IMR-90 (cell line): ENCODE results near the gene IFTAP.

Experiments used
- BHLHE40 ChIP-seq: fragments of 150-350 bp; IDR thresholded peaks from 2 replicates; pipeline ENCODE4 v1.6.1; 2016; ENCODE audit warnings: mild to moderate bottlenecking, low read depth, low read length
- CEBPB ChIP-seq: IDR thresholded peaks from 2 replicates; pipeline ENCODE4 v1.6.1; 2012; ENCODE audit warnings: low read depth, low read length, improper control_type of control experiment
- CHD1 ChIP-seq: IDR thresholded peaks from 2 replicates; pipeline ENCODE4 v1.6.1; 2012; ENCODE audit warnings: low read depth, low read length, improper control_type of control experiment
- MAFK ChIP-seq: IDR thresholded peaks from 2 replicates; pipeline ENCODE4 v1.6.1; 2012; ENCODE audit warnings: low read depth, low read length, improper control_type of control experiment
- MXI1 ChIP-seq: IDR thresholded peaks from 2 replicates; pipeline ENCODE4 v1.6.1; 2012; ENCODE audit warnings: low read depth, mild to moderate bottlenecking, low read length, moderate library complexity, borderline replicate concordance
- POLR2A ChIP-seq: IDR thresholded peaks from 2 replicates; pipeline ENCODE4 v1.6.1; 2012; ENCODE audit warnings: mild to moderate bottlenecking, low read depth, low read length
- RAD21 ChIP-seq: IDR thresholded peaks from 2 replicates; pipeline ENCODE4 v1.6.1; 2012; ENCODE audit warnings: low read length, improper control_type of control experiment
- RCOR1 ChIP-seq: IDR thresholded peaks from 2 replicates; pipeline ENCODE4 v1.6.1; 2012; ENCODE audit warnings: mild to moderate bottlenecking, low read length, improper control_type of control experiment; ENCODE audit not compliant: insufficient replicate concordance
- RFX5 ChIP-seq: IDR thresholded peaks from 2 replicates; pipeline ENCODE4 v1.8.0; 2012; ENCODE audit warnings: low read depth, mild to moderate bottlenecking, low read length, moderate library complexity
- SMC3 ChIP-seq: fragments of 150-350 bp; IDR thresholded peaks from 2 replicates; pipeline ENCODE4 v1.6.1; 2016; ENCODE audit warnings: low read depth, mild to moderate bottlenecking, antibody characterized with exemption, low read length, moderate library complexity
- TF ChIP-seq, protein P1 (sequence below): conservative IDR thresholded peaks from 2 replicates; pipeline ENCODE4 v1.5.1; 2012; ENCODE audit warnings: mild to moderate bottlenecking, low read depth, low read length, improper control_type of control experiment
- TF ChIP-seq, protein P2 (sequence below): fragments of 150-350 bp; IDR thresholded peaks from 2 replicates; pipeline ENCODE4 v1.6.1; 2016; ENCODE audit warnings: low read depth, mild to moderate bottlenecking, low read length, moderate library complexity, borderline replicate concordance
- TF ChIP-seq, protein P3 (sequence below): fragments of 150-350 bp; IDR thresholded peaks from 2 replicates; pipeline ENCODE4 v1.6.1; 2017; ENCODE audit warnings: mild to moderate bottlenecking, antibody characterized with exemption, low read length, low read depth

DNA sequence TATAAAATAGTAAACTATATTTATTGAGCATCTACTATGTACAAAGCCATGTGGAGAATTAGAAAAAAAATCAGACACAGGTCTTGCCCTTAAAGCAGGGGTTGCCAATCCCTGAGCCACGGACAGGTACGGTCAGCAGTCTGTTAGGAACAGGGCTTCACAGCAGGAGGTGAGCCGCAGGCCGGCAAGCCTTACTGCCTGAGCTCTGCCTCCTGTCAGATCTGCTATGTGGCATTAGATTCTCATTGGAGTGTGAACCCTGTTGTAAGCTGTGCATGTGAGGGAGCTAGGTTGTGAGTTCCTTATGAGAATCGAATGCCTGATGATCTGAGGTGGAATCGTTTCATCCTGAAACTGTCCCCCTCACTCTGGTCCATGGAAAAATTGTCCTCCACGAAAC lies 5.9 kb downstream of the IFTAP start:
- TF ChIP-seq RAD21 = no peak
- TF ChIP-seq, protein P1, sequence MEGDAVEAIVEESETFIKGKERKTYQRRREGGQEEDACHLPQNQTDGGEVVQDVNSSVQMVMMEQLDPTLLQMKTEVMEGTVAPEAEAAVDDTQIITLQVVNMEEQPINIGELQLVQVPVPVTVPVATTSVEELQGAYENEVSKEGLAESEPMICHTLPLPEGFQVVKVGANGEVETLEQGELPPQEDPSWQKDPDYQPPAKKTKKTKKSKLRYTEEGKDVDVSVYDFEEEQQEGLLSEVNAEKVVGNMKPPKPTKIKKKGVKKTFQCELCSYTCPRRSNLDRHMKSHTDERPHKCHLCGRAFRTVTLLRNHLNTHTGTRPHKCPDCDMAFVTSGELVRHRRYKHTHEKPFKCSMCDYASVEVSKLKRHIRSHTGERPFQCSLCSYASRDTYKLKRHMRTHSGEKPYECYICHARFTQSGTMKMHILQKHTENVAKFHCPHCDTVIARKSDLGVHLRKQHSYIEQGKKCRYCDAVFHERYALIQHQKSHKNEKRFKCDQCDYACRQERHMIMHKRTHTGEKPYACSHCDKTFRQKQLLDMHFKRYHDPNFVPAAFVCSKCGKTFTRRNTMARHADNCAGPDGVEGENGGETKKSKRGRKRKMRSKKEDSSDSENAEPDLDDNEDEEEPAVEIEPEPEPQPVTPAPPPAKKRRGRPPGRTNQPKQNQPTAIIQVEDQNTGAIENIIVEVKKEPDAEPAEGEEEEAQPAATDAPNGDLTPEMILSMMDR = no peak
- no peak for TF ChIP-seq POLR2A
- TF ChIP-seq RFX5 = no peak
- TF ChIP-seq, protein P2, sequence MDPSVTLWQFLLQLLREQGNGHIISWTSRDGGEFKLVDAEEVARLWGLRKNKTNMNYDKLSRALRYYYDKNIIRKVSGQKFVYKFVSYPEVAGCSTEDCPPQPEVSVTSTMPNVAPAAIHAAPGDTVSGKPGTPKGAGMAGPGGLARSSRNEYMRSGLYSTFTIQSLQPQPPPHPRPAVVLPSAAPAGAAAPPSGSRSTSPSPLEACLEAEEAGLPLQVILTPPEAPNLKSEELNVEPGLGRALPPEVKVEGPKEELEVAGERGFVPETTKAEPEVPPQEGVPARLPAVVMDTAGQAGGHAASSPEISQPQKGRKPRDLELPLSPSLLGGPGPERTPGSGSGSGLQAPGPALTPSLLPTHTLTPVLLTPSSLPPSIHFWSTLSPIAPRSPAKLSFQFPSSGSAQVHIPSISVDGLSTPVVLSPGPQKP = no peak
- TF ChIP-seq, protein P3, sequence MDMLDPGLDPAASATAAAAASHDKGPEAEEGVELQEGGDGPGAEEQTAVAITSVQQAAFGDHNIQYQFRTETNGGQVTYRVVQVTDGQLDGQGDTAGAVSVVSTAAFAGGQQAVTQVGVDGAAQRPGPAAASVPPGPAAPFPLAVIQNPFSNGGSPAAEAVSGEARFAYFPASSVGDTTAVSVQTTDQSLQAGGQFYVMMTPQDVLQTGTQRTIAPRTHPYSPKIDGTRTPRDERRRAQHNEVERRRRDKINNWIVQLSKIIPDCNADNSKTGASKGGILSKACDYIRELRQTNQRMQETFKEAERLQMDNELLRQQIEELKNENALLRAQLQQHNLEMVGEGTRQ = no peak
- no peak for TF ChIP-seq SMC3
- no peak for TF ChIP-seq MXI1
- TF ChIP-seq RCOR1 = no peak
- no peak for TF ChIP-seq BHLHE40
- no peak for TF ChIP-seq MAFK
- TF ChIP-seq CEBPB = no peak
- no peak for TF ChIP-seq CHD1
